ENCODE measurements around the gene C1orf21. TPM values are rescaled to one million over a fixed set of nuclear protein-coding genes. Genes with fewer than 3 reads are reported as not detected.

Gene C1orf21
- total and polyA plus RNA-seq, 2 of the 4 experiments (the other 2 are of a cell fraction), result 6.4 to 9.9 TPM

- no peaks in the 10 kb centered on the region for H4K20me1 ChIP-seq (ENCODE audit: insufficient read depth, low read length)
- H4K91ac ChIP-seq (ENCODE audit: insufficient read depth, low read depth, low read length), result no peak overlapping the region
- H2BK120ac ChIP-seq (ENCODE audit: low read depth, low read length), result no peak overlapping the region
- DNase-seq, result peak; percentile 23
- H3K36me3 ChIP-seq (ENCODE audit: control insufficient read depth, insufficient read depth, low read length), result no peaks in the 10 kb centered on the region
- no peak overlapping the region for H2BK5ac ChIP-seq (ENCODE audit: low read depth, low read length, poor library complexity, severe bottlenecking)
- no peak overlapping the region for H3K4ac ChIP-seq (ENCODE audit: low read depth, low read length)
- no peak overlapping the region for H3K4me2 ChIP-seq (ENCODE audit: low read depth, low read length)
- H3K27ac ChIP-seq (ENCODE audit: insufficient read depth, low read length), result no peak overlapping the region
- intact Hi-C loops (cut with micrococcal nuclease) (no loop called here), dilution Hi-C loops (cut with HindIII; ENCODE audit: low sequenced_read_pairs, unreplicated experiment) (no loop called here), in situ Hi-C loops (cut with MboI; ENCODE audit: low sequenced_read_pairs) (no loop called here)
- H2AK5ac ChIP-seq (ENCODE audit: low read depth, low read length), result no peak overlapping the region
- no peak for TF ChIP-seq MAZ (IDR thresholded peaks at IDR 0.05; ENCODE audit: borderline replicate concordance, low read depth, low read length)
- TF ChIP-seq BHLHE40 (IDR thresholded peaks at IDR 0.05; ENCODE audit: low read depth, low read length), result no peak
- no peak for TF ChIP-seq NFE2L2 (IDR thresholded peaks at IDR 0.05; ENCODE audit: low read depth, low read length)
- no peak for TF ChIP-seq RCOR1 (IDR thresholded peaks at IDR 0.05; ENCODE audit: insufficient replicate concordance, low read length)
- no peak for TF ChIP-seq MAFK (IDR thresholded peaks at IDR 0.05; ENCODE audit: low read depth, low read length)
- peaks cover 9% of the 10 kb centered on the region for H3K4me1 ChIP-seq (ENCODE audit: control insufficient read depth, insufficient read depth, low read length)
- H2BK20ac ChIP-seq (ENCODE audit: low read depth, low read length), result no peak overlapping the region
- peaks cover 4 to 29% of the 10 kb centered on the region in 2 experiments; a peak in 3 of 4 replicates for H3K79me1 ChIP-seq (ENCODE audit: low read depth in 1 of 2, low read length in 2 of 2)
- no peak overlapping the region for H3K14ac ChIP-seq (replicated peaks; ENCODE audit: low read depth, low read length)
- H4K5ac ChIP-seq (ENCODE audit: low read depth, low read length), result no peak overlapping the region
- 0 out of 2 replicates have a peak, but pooled peaks have one; percentile 22 for ATAC-seq (ENCODE audit: low read depth)
- ChIA-PET POLR2A (ENCODE audit: unreplicated experiment) (interaction anchor here (0.5 kb wide), 1 partner anchor 105 kb away, joined by 4 read pairs; the partner anchor contains the start of gene C1orf21), CTCF (interaction anchor here (1.6 kb wide), 1 partner anchor 19 kb away, joined by 4 read pairs; no protein-coding TSS in a partner anchor)
- no peak overlapping the region for H3K23ac ChIP-seq (ENCODE audit: low read depth, low read length)
- no peak overlapping the region for H3K56ac ChIP-seq (ENCODE audit: extremely low read depth, insufficient read depth, low read length)
- H3K9me1 ChIP-seq (ENCODE audit: insufficient read depth, low read length), result peaks cover 9% of the 10 kb centered on the region
- H3K4me3 ChIP-seq (ENCODE audit: insufficient read depth, low read depth, low read length), result no peak overlapping the region
- BruUV-seq (replicated peaks), result no TSS peak
- H3K9ac ChIP-seq (ENCODE audit: low read depth, low read length), result no peak overlapping the region
- no peaks in the 10 kb centered on the region for H3K27me3 ChIP-seq (ENCODE audit: control insufficient read depth, insufficient read depth, low read length)
- H2BK15ac ChIP-seq (ENCODE audit: low read depth, low read length), result peak overlapping the region; percentile 27; the same call in 1 of the 3 replicates
- H2AFZ ChIP-seq (replicated peaks; ENCODE audit: low read length, poor library complexity), result no peak overlapping the region
- no peak overlapping the region for H3K18ac ChIP-seq (ENCODE audit: low read depth, low read length)
- no peak overlapping the region for H4K8ac ChIP-seq (ENCODE audit: low read depth in 2 of 2, low read length in 2 of 2)
- no peaks in the 10 kb centered on the region for H3K9me3 ChIP-seq (ENCODE audit: control insufficient read depth, insufficient read depth, low read length)
- no peak overlapping the region for H2AK9ac ChIP-seq (replicated peaks; ENCODE audit: low read depth, low read length, poor library complexity)
These were observed 105.7 kb downstream of the C1orf21 start for GRCh38 chr1:184492536-184492935.
